Loucy (cell line): ENCODE measurements around the gene APC2.

Experiments used
- H2AFZ ChIP-seq: fragments of 200-600 bp; sonication (generic); 2 replicates; pipeline ENCODE4 v1.6.0; 2016; ENCODE audit warnings: antibody characterized with exemption, mild to moderate bottlenecking, low read length, moderate library complexity
- H3F3A ChIP-seq: fragments of 200-600 bp; 2 replicates; pipeline ENCODE4 v1.6.0; 2016; ENCODE audit warnings: antibody characterized with exemption, low read depth, mild to moderate bottlenecking
- H3K27me3 ChIP-seq: fragments of 200-600 bp; sonication (generic); 2 replicates; pipeline ENCODE4 v1.6.1; 2014; ENCODE audit warnings: low read length, mild to moderate bottlenecking; ENCODE audit not compliant: insufficient read depth, poor library complexity, severe bottlenecking
- H3K36me3 ChIP-seq: fragments of 200-600 bp; sonication (generic); 2 replicates; pipeline ENCODE4 v1.6.1; 2016; ENCODE audit warnings: low read length; ENCODE audit not compliant: insufficient read depth
- H3K4me1 ChIP-seq: fragments of 200-600 bp; sonication (generic); 2 replicates; pipeline ENCODE4 v1.5.1; 2014; ENCODE audit warnings: low read length, mild to moderate bottlenecking; ENCODE audit not compliant: insufficient read depth, poor library complexity, severe bottlenecking
- H3K4me2 ChIP-seq: fragments of 200-600 bp; sonication (generic); 2 replicates; pipeline ENCODE4 v1.6.0; 2014; ENCODE audit warnings: antibody characterized with exemption, low read length, low read depth, mild to moderate bottlenecking; ENCODE audit not compliant: poor library complexity, severe bottlenecking
- H3K4me3 ChIP-seq: fragments of 200-600 bp; sonication (generic); 2 replicates; pipeline ENCODE4 v1.5.1; 2014; ENCODE audit warnings: low read length, mild to moderate bottlenecking, mixed read lengths; ENCODE audit not compliant: poor library complexity, severe bottlenecking
- H3K79me2 ChIP-seq: fragments of 200-600 bp; sonication (generic); 2 replicates; pipeline ENCODE4 v1.6.1; 2014; ENCODE audit warnings: low read length; ENCODE audit not compliant: insufficient read depth
- H3K9ac ChIP-seq: fragments of 200-600 bp; sonication (generic); 2 replicates; pipeline ENCODE4 v1.6.0; 2014; ENCODE audit warnings: mild to moderate bottlenecking, low read depth, low read length, moderate library complexity; ENCODE audit not compliant: poor library complexity, severe bottlenecking
- H3K9me2 ChIP-seq: fragments of 200-600 bp; sonication (generic); replicated peaks from 2 replicates; pipeline ENCODE4 v1.6.1; 2016; ENCODE audit warnings: low read depth, low read length, mixed read lengths
- H3K9me3 ChIP-seq: fragments of 200-600 bp; sonication (generic); 2 replicates; pipeline ENCODE4 v1.6.1; 2014; ENCODE audit warnings: mild to moderate bottlenecking, antibody characterized with exemption, low read length, low read depth; ENCODE audit not compliant: insufficient read depth
- H4K20me1 ChIP-seq: fragments of 200-600 bp; sonication (generic); 2 replicates; pipeline ENCODE4 v1.6.0; 2014; ENCODE audit warnings: antibody characterized with exemption, low read length, mild to moderate bottlenecking; ENCODE audit not compliant: insufficient read depth, poor library complexity, severe bottlenecking
- CTCF ChIP-seq: fragments of 200-600 bp; sonication (generic); conservative IDR thresholded peaks from 2 replicates; pipeline ENCODE4 v1.5.1; 2014; ENCODE audit warnings: mild to moderate bottlenecking, antibody characterized with exemption, low read length
- EZH2phosphoT487 ChIP-seq: fragments of 200-600 bp; IDR thresholded peaks from 2 replicates; pipeline ENCODE4 v1.6.1; 2018; ENCODE audit warnings: antibody characterized with exemption, mild to moderate bottlenecking, moderate library complexity, borderline replicate concordance

Gene APC2

GRCh38 chr19:1468274-1468820 is 18.4 kb downstream of the APC2 start:
- Histone ChIP-seq H2AFZ (no peak overlapping the region), H3K4me2 (no peak overlapping the region), H3K79me2 (no peaks in the 10 kb centered on the region), H3F3A (no peaks in the 10 kb centered on the region), H3K9me3 (no peaks in the 10 kb centered on the region), H3K4me1 (no peaks in the 10 kb centered on the region), H3K36me3 (no peaks in the 10 kb centered on the region), H3K9me2 (no peaks in the 10 kb centered on the region), H3K4me3 (no peak overlapping the region), H3K27me3 (no peaks in the 10 kb centered on the region), H3K9ac (no peak overlapping the region), H4K20me1 (peaks cover 14% of the 10 kb centered on the region)
- no peak for TF ChIP-seq CTCF
- TF ChIP-seq EZH2phosphoT487: no peak

- peaks cover 14% of the 10 kb centered on the region for H4K20me1 ChIP-seq
Measured at GRCh38 chr19:1468821-1469254, 18.9 kb downstream of the APC2 start.

GRCh38 chr19:1469255-1470054 is 19.5 kb downstream of the APC2 start:
- no peaks in the 10 kb centered on the region for H3K79me2 ChIP-seq
- peaks cover 14% of the 10 kb centered on the region for H4K20me1 ChIP-seq
- no peak overlapping the region for H3K4me3 ChIP-seq
- no peak for TF ChIP-seq EZH2phosphoT487
- TF ChIP-seq CTCF: no peak
- H3F3A ChIP-seq: no peaks in the 10 kb centered on the region
- no peak overlapping the region for H3K4me2 ChIP-seq
- no peak overlapping the region for H2AFZ ChIP-seq
- H3K9ac ChIP-seq: no peak overlapping the region
- no peaks in the 10 kb centered on the region for H3K9me3 ChIP-seq
- H3K27me3 ChIP-seq: no peaks in the 10 kb centered on the region
- no peaks in the 10 kb centered on the region for H3K4me1 ChIP-seq
- H3K36me3 ChIP-seq: no peaks in the 10 kb centered on the region
- H3K9me2 ChIP-seq: no peaks in the 10 kb centered on the region

More at GRCh38 chr19:1468821-1469254, 18.9 kb downstream of the APC2 start:
- no peak for TF ChIP-seq CTCF
- no peak for TF ChIP-seq EZH2phosphoT487
- Histone ChIP-seq H3K27me3 (no peaks in the 10 kb centered on the region), H3K36me3 (no peaks in the 10 kb centered on the region), H2AFZ (no peak overlapping the region), H3K4me3 (no peak overlapping the region), H3K9ac (no peak overlapping the region), H3F3A (no peaks in the 10 kb centered on the region), H3K4me1 (no peaks in the 10 kb centered on the region), H3K9me2 (no peaks in the 10 kb centered on the region), H3K4me2 (no peak overlapping the region), H3K79me2 (no peaks in the 10 kb centered on the region), H3K9me3 (no peaks in the 10 kb centered on the region)
